Fibroblast of lung (primary cell): Measurements from ENCODE around the gene ZNF492. TPM values are rescaled to one million over a fixed set of nuclear protein-coding genes. Genes with fewer than 3 reads are reported as not detected.

Source experiments
- DNase-seq, 2 donors: peaks; one replicate each; pipeline versions ENCODE4 v3.0.0 to v3.0.0-alpha.2; 2010; ENCODE audit warnings: low read depth in 2 of 2
- H2AFZ ChIP-seq: 2 replicates; pipeline ENCODE4 v1.5.1; 2012; ENCODE audit warnings: low read length, control low read depth, inconsistent platforms
- H3K27ac ChIP-seq: 2 replicates; pipeline ENCODE4 v1.5.1; 2011; ENCODE audit warnings: low read length, control low read depth; ENCODE audit not compliant: insufficient read depth
- H3K27me3 ChIP-seq: 2 replicates; pipeline ENCODE4 v1.5.1; 2011; ENCODE audit warnings: mild to moderate bottlenecking, low read length; ENCODE audit not compliant: control insufficient read depth, insufficient read depth
- H3K36me3 ChIP-seq: 2 replicates; pipeline ENCODE4 v1.5.1; 2011; ENCODE audit warnings: low read length; ENCODE audit not compliant: control insufficient read depth, insufficient read depth
- H3K4me1 ChIP-seq: 2 replicates; pipeline ENCODE4 v1.5.1; 2011; ENCODE audit warnings: low read length; ENCODE audit not compliant: control insufficient read depth, insufficient read depth; ENCODE audit errors: extremely low read depth
- H3K4me2 ChIP-seq: 2 replicates; pipeline ENCODE4 v1.5.1; 2011; ENCODE audit warnings: low read length, control low read depth; ENCODE audit not compliant: insufficient read depth; ENCODE audit errors: extremely low read depth
- H3K4me3 ChIP-seq, 4 experiments: fragments of 200-600 bp in 1 of 4; sonication (generic) in 1 of 4; replicated peaks in 1 of 4; 2 replicates each; pipeline ENCODE4 v1.5.1; 2011 to 2016; ENCODE audit warnings: low read length in 4 of 4, low read depth in 3 of 4, mild to moderate bottlenecking in 3 of 4, control low read depth in 2 of 4, inconsistent platforms in 1 of 4, mixed read lengths in 1 of 4; ENCODE audit not compliant: insufficient read depth in 1 of 4; ENCODE audit errors: control extremely low read depth in 1 of 4
- H3K79me2 ChIP-seq: 2 replicates; pipeline ENCODE4 v1.5.1; 2012; ENCODE audit warnings: mild to moderate bottlenecking, low read length, inconsistent platforms; ENCODE audit not compliant: control insufficient read depth, insufficient read depth
- H3K9ac ChIP-seq: 2 replicates; pipeline ENCODE4 v1.5.1; 2011; ENCODE audit warnings: mild to moderate bottlenecking, low read length, control low read depth; ENCODE audit not compliant: insufficient read depth
- H3K9me3 ChIP-seq: 2 replicates; pipeline ENCODE4 v1.5.1; 2012; ENCODE audit warnings: low read depth, low read length; ENCODE audit not compliant: control insufficient read depth, insufficient read depth
- H4K20me1 ChIP-seq: 2 replicates; pipeline ENCODE4 v1.5.1; 2011; ENCODE audit warnings: low read length; ENCODE audit not compliant: control insufficient read depth, insufficient read depth; ENCODE audit errors: extremely low read depth
- EZH2 ChIP-seq: IDR thresholded peaks from 2 replicates; pipeline ENCODE4 v1.5.1; 2012; ENCODE audit warnings: low read length, control low read depth, mild to moderate bottlenecking; ENCODE audit errors: missing control alignments
- polyA plus RNA-seq, 2 donors: library from polyadenylated mRNA; depleted of rRNA in 1 of 2; stranded (reverse) in 1 of 2; unstranded in 1 of 2; fragments of >200 nt; gene quantifications; 2 replicates each; pipeline ENCODE4 v1.2.1, GENCODE V29; 2011 to 2012; ENCODE audit warnings: missing spikeins in 1 of 2
- total RNA-seq: library from RNA; depleted of rRNA; stranded (reverse); fragments of >200 nt; gene quantifications from 2 replicates; pipeline ENCODE4 v1.2.1, GENCODE V29; 2014
- TF ChIP-seq, protein P1 (sequence below), 2 donors: IDR thresholded peaks in 1 of 2; conservative IDR thresholded peaks in 1 of 2; 1 replicate in 1 of 2; 2 replicates in 1 of 2; pipeline ENCODE4 v1.5.1; 2011 to 2012; ENCODE audit warnings: low read length in 2 of 2, control low read depth in 1 of 2, inconsistent platforms in 1 of 2, low read depth in 1 of 2, mild to moderate bottlenecking in 1 of 2

Gene ZNF492
- total and polyA plus RNA-seq, 2 donors (not counting 1 experiment from before 2014, with no cell fraction given), result 0.28 to 0.50 TPM

GRCh38 chr19:22622901-22623840 is 11.0 kb upstream of the ZNF492 start:
- no peaks in the 10 kb centered on the region for H3K27me3 ChIP-seq
- no peak overlapping the region for H3K9ac ChIP-seq
- H2AFZ ChIP-seq, result no peak overlapping the region
- H3K4me1 ChIP-seq, result no peaks in the 10 kb centered on the region
- DNase-seq, result no peak
- no peak overlapping the region for H3K4me3 ChIP-seq
- H3K36me3 ChIP-seq, result no peaks in the 10 kb centered on the region
- no peak for TF ChIP-seq EZH2
- TF ChIP-seq, protein P1, sequence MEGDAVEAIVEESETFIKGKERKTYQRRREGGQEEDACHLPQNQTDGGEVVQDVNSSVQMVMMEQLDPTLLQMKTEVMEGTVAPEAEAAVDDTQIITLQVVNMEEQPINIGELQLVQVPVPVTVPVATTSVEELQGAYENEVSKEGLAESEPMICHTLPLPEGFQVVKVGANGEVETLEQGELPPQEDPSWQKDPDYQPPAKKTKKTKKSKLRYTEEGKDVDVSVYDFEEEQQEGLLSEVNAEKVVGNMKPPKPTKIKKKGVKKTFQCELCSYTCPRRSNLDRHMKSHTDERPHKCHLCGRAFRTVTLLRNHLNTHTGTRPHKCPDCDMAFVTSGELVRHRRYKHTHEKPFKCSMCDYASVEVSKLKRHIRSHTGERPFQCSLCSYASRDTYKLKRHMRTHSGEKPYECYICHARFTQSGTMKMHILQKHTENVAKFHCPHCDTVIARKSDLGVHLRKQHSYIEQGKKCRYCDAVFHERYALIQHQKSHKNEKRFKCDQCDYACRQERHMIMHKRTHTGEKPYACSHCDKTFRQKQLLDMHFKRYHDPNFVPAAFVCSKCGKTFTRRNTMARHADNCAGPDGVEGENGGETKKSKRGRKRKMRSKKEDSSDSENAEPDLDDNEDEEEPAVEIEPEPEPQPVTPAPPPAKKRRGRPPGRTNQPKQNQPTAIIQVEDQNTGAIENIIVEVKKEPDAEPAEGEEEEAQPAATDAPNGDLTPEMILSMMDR (conservative IDR thresholded peaks at IDR 0.05 in 1 of 2, IDR thresholded peaks at IDR 0.05 in 1 of 2; ENCODE audit: low read depth in 1 of 2, low read length in 2 of 2), result no peak
- no peaks in the 10 kb centered on the region for H3K9me3 ChIP-seq
- no peak overlapping the region for H3K4me2 ChIP-seq
- no peaks in the 10 kb centered on the region for H3K79me2 ChIP-seq
- no peaks in the 10 kb centered on the region for H4K20me1 ChIP-seq
- H3K27ac ChIP-seq, result no peak overlapping the region

- H3K4me1 ChIP-seq, result no peaks in the 10 kb centered on the region
- no peaks in the 10 kb centered on the region for H4K20me1 ChIP-seq
- H3K4me3 ChIP-seq, result no peak overlapping the region
- H3K27me3 ChIP-seq, result no peaks in the 10 kb centered on the region
- no peak overlapping the region for H3K27ac ChIP-seq
- H3K9me3 ChIP-seq, result no peaks in the 10 kb centered on the region
- no peaks in the 10 kb centered on the region for H3K36me3 ChIP-seq
- no peak overlapping the region for H2AFZ ChIP-seq
- no peak overlapping the region for H3K9ac ChIP-seq
- no peak overlapping the region for H3K4me2 ChIP-seq
- no peaks in the 10 kb centered on the region for H3K79me2 ChIP-seq
- no peak for DNase-seq
- TF ChIP-seq, protein P1 (conservative IDR thresholded peaks at IDR 0.05 in 1 of 2, IDR thresholded peaks at IDR 0.05 in 1 of 2; ENCODE audit: low read depth in 1 of 2, low read length in 2 of 2), result no peak
- no peak for TF ChIP-seq EZH2
Measured at GRCh38 chr19:22623841-22624221, 10.3 kb upstream of the ZNF492 start.

- no peak overlapping the region for H3K9ac ChIP-seq
- H3K4me2 ChIP-seq, result no peak overlapping the region
- TF ChIP-seq, protein P1 (conservative IDR thresholded peaks at IDR 0.05 in 1 of 2, IDR thresholded peaks at IDR 0.05 in 1 of 2; ENCODE audit: low read depth in 1 of 2, low read length in 2 of 2), result no peak
- TF ChIP-seq EZH2, result no peak
- no peaks in the 10 kb centered on the region for H3K79me2 ChIP-seq
- no peaks in the 10 kb centered on the region for H3K4me1 ChIP-seq
- H4K20me1 ChIP-seq, result no peaks in the 10 kb centered on the region
- no peak overlapping the region for H2AFZ ChIP-seq
- no peaks in the 10 kb centered on the region for H3K36me3 ChIP-seq
- no peaks in the 10 kb centered on the region for H3K9me3 ChIP-seq
- H3K4me3 ChIP-seq, result no peak overlapping the region
- no peaks in the 10 kb centered on the region for H3K27me3 ChIP-seq
- no peak overlapping the region for H3K27ac ChIP-seq
- no peak for DNase-seq
Measured at GRCh38 chr19:22625266-22626035, 8.7 kb upstream of the ZNF492 start.
